T1000 (cell line): ENCODE measurements around the gene SLC2A8.

ENCODE experiments used
- DNase-seq: peaks from one replicate; lab custom pipeline; 2025; ENCODE audit warnings: mixed read lengths; lab: John Stamatoyannopoulos, UW

The SLC2A8 gene

DNA sequence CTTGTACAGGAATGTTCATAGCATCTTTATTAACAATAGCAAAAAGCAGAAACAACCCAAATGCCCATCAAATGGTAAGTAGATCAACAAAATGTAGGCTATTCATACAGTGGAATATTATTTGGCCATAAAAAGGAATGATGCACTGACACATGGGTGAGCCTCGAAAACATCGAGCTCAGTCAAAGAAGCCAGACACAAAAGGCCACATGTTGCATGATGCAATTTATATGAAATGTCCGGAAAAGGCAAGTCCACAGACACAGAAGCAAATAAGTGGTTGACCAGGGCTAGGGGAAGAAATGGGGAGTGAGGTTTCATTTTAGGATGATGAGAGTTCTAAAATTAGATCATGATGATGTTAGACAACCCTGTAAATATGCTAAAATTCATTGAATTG is 16.5 kb upstream of the SLC2A8 start:
- DNase-seq = no peak

- no peak for DNase-seq
Observed at GRCh38 chr9:127382541-127382940, 14.4 kb upstream of the SLC2A8 start.

DNA sequence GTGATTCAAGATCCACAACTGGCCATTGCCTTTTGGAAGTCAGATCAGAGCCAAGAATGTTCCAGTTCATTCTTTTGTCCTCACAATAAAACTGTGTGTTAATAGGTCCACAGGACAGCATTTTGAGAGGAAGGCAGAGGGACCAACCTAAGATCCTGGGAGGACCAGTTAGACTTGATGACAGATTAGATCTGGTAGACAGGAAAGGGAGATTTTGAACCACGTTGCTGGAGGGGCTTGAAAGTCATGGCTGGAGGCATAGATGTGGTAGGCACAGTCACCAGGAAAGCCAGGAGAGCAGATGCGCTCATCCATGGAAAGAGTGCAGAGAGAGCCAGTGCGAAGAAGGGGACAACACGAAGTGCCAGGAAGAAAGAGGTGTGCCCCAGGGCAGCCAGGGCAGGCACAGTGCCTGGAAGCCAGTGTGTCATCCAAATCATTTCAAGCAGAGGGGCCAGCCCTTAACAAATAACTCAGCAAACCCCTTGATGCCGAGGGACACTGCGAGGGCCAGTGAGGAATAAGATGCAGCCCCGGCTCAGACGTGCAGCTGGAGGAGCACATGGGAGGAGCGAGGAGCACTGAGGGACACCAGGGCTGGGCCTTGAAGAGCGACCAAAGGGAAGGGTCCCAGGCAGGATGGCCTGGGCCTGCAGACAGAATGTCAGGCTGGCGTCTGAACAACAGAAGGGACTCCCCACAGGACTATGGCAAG is 12.8 kb upstream of the SLC2A8 start:
- DNase-seq = no peak

GRCh38 chr9:127384901-127385300 is 12.1 kb upstream of the SLC2A8 start:
- no peak for DNase-seq

DNA sequence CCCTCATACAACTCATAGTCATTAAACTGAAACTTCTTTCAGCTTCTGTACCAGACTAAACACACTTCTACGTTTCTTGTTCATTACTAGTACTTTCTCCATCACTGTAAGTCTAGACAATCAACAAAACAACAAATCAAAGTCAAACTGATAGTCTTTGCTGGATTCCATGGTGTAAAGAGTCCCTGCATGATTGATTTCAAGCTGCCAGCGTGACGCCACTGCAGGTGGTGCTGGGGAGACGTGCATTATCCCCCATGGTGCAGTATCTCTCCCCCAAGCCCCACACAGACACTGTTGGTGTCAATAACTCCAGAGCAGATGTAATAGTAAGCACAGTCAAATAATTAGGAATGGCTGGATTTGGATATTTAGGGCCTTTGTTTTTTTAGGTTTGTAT is 10.7 kb upstream of the SLC2A8 start:
- DNase-seq = no peak

GRCh38 chr9:127386981-127387380 is 10.0 kb upstream of the SLC2A8 start:
- DNase-seq = no peak

GRCh38 chr9:127388037-127388855 is 8.7 kb upstream of the SLC2A8 start:
- peak; percentile 80 for DNase-seq

DNA sequence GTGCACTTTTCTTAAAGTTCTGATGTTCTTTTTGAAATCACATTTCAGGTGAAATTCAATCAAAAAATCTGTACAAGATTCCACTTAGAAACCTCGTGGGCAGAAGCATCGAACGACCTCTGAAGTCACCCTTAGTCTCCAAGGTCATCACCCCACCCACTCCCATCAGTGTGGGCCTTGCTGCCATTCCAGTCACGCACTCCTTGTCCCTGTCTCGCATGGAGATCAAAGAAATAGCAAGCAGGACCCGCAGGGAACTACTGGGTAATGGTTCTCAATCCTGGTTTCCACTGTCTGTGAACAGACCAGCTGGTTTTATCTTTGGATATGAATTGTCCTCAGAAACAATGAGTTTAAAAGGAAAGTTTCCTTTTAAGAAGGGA is 8.1 kb upstream of the SLC2A8 start:
- no peak for DNase-seq

- DNase-seq = no peak
Observed at GRCh38 chr9:127389381-127390247, 7.4 kb upstream of the SLC2A8 start.

GRCh38 chr9:127390248-127390545 is 6.8 kb upstream of the SLC2A8 start:
- DNase-seq = no peak

DNA sequence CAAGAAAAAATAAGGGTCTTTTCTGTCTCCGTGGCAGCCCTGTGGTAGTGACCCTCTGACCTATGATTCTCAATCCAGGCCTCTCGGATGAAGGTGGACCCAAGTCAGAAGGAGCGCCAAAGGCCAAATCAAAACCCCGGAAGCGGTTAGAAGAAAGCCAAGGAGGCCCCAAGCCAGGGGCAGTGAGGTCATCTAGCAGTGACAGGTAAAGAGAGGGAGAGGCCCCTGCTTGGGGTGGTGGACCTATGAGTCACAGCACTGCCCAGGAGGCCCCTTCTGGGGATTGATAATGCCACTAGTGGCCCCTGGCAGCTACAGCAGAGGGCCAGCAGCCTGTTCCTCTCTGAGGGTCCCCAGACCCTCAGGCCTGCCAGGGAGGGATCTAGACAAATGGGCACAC is 6.4 kb upstream of the SLC2A8 start:
- no peak for DNase-seq

GRCh38 chr9:127392166-127392565 is 4.8 kb upstream of the SLC2A8 start:
- DNase-seq = no peak

GRCh38 chr9:127392976-127393375 is 4.0 kb upstream of the SLC2A8 start:
- no peak for DNase-seq

DNA sequence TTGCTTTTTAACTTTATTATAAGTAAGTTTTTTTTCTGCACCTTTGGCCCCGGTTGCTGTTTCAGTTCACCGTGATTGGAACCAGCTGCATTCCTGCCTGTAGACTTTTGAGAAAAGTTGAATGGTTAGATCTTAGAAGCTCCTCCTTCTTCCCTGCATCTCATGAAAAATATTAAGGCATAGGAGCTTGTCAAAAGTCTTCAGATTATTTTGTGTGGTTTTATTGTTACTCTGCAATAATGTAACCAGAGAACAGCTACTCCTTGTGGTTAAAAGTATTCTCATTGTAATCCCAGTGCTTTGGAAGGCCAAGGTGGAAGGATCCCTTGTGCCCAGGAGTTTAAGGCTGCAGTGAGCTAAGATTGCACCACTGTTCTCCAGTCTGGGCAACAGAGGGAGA is 3.3 kb upstream of the SLC2A8 start:
- DNase-seq = no peak

- DNase-seq = no peak
Observed at GRCh38 chr9:127395497-127396252, 1.3 kb upstream of the SLC2A8 start.

DNA sequence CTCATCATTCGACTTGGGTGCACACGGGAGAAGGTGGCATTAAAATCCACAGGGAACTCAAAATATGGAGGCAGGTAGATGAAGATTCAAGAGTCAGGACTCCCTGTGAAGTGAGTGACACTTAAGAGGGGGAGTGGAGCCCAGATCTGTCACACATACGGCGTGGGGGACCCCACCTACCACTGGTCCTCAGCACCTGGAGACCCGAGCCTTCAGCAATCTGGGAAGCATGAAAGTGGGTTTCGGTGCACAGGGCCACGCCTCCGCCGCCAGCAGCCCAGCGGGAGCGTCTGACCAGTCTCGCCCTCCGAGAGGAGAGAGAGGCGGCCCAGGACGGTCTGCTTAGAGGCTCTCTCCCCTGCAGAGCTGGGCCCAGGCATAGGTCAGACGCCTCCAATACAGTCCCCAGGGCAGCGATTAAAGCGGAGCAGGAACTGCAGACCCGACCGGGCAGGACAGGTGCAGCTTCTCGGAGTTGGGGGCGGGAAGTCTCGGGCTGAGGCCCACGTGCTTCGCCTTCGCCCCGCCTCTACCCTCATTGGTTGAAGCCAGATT is 639 bp upstream of the SLC2A8 start:
- DNase-seq = no peak

GRCh38 chr9:127397646-127398274 is 791 bp downstream of the SLC2A8 start:
- peak; percentile 27 for DNase-seq

- DNase-seq = no peak
Observed at GRCh38 chr9:127398275-127398647, 1.3 kb downstream of the SLC2A8 start.

DNA sequence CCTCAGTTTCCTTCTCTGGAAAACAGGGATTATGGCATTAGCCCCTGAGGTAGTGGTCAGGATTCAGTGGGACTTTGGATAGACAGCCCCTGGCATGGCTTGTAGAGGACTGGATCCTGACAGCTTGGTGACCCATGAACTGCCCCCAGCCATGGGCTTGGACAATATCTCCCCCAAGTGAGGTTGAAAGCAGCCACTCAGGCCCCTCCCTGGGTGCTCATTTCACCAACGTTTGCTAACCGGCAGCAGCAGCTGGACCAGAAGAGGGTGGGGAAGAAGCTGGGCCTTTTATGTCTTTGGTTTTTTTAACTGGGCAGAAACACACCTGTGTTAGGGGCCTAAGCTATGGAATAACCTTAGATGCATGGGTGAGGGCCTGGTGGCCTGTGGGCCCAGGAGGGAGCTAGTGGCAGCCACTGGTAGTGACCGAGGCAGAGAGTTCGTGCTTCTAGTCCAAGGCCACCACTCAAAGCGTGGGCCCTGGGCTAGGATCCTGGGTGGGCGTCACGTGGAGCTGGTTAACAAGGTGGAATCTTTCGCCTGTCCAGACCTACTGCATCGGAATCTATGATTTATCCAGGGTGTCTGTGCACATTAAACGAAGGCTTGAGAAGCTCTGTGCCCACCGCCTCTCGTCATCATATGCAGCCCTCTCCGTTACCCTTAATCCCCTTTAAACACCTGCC is 1.9 kb downstream of the SLC2A8 start:
- DNase-seq = no peak

DNA sequence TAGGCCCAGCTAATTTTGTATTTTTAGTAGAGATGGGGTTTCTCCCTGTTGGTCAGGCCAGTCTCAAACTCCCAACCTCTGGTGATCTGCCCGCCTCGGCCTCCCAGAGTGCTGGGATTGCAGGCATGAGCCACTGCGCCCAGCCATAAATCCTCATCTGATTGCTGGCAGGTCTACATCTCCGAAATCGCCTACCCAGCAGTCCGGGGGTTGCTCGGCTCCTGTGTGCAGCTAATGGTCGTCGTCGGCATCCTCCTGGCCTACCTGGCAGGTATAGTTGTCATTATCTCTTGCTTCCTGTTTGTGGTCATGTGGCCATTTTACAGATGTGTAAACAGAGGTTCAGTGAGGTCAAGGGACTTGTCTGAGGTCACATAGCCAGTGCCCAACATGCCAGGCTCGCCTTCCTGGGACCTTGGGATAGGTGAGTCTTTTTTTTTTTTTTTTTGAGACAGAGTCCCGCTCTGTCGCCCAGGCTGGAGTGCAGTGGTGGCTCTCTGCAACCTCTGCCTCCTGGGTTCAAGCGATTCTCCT is 2.8 kb downstream of the SLC2A8 start:
- DNase-seq = no peak
